NOMO-1 treated with dmso at 0.1 percent for 144 hours (cell line): ENCODE results near the gene C2orf49.

Source experiments
- DNase-seq: peaks from one replicate; lab custom pipeline; 2025; ENCODE audit not compliant: unreplicated experiment; lab: John Stamatoyannopoulos, UW

C2orf49 gene

GRCh38 chr2:105381101-105381668, 43.8 kb downstream of the C2orf49 start:
- DNase-seq: no peak

GRCh38 chr2:105382177-105382576, 44.8 kb downstream of the C2orf49 start:
- DNase-seq: no peak

DNA sequence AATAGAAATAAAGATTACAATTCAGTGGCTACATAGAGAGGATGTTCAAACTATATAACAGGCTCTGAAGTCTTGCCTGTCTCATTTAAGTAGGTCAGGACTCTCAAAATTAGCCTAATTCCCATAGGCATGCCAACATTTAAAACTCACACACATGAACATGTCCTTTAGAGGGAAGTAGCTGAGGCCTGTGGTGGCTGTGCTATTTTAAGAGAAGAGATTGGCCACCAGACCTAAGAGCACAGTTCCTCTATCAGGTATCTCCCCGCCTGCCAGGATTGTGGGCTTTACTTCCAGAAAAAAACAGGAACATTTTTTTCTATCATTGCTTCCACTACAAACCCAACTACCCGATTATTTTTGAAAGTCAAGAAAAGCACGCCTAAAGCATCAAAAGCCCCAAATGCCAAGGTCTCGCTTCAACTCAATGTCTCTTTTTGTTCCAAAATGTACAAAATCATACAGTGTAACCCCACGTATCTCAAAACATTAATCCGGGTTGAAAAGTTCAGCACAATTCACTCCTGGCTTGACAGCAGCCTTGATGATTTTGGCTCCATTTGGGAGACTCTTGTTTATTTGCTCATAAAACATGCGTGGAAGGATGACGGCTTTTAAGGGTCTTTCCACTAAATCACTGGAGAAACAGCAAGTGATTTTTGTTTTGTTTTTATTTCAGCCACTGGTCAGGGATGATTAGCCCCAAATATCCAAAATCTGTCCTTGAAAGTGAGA, 46.3 kb downstream of the C2orf49 start:
- DNase-seq: peak; percentile 35

DNA sequence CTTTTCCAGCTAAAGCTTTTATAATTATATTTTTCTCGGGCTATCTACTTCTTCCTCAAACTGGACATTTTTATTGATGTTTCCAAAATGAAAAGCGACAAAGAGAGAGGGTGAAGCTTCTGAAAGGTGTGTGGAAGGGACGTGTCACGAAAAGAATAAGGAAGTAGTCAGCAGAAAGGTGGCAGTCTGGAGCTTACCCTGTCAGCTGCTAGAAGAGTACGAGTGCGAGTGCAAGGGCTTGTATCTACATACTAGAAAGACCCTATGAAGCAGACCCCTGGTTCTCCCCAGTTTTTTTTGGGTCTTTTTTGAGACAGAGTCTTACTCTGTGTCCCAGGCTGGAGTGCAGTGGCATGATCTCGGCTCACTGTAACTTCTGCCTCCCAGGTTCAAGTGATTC, 46.9 kb downstream of the C2orf49 start:
- no peak for DNase-seq

DNA sequence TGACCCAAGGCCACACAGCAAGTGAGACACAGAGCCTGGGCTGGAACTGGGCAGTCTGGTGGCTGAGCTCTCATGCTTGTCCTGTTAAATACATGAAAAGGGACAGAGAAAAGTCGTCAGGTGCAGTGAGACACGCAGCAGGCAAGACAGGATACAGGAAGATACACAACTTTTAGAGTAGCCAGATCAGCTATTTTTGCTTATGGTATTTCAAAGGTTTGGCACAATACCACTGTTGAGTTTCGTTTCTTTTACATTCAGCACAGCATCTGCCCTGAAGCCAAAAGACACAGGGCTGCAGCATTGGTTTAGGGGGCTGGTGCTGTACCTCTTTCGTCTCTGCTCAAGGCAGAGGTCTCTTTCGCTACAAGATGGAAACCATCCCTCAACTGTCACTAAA, 47.5 kb downstream of the C2orf49 start:
- no peak for DNase-seq

GRCh38 chr2:105385731-105386540, 48.6 kb downstream of the C2orf49 start:
- no peak for DNase-seq

DNA sequence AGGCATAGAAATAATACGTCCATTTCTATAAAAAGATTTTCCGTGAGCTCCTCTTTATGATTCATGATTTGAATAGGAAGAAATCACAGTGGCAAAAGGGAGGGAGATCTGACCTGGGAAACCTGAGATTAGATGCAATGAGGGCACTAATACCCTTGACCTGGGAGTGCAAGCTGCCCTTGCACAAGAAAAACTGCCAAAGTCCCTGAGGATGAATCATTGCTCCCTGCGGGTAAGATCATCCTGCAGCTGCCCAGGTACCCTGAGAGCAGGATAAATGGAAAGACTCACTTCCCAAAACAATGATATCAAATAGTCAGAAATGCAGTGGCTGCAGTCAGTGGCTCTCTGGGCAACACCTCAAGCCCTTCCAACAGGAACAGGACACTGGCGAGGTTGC, 49.9 kb downstream of the C2orf49 start:
- DNase-seq: no peak

DNA sequence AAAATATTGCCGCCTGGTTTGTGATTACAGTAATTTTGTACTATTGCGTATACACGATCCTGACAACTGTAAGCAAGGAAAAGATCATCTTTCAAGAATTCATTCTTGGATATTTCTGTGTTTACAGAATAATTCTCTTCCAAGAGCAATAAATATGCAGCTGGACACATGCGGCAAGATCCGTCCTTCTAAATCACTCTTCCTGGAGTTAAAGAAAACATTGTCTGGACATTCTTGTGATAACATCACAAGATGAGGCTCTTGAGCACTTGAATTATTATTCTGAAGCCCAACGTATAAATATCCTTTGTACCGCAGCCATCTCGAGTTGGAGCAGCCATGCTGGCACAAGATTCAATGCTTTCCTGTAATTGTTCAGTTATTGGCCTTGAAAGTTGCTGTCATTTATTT, 51.6 kb downstream of the C2orf49 start:
- no peak for DNase-seq

DNA sequence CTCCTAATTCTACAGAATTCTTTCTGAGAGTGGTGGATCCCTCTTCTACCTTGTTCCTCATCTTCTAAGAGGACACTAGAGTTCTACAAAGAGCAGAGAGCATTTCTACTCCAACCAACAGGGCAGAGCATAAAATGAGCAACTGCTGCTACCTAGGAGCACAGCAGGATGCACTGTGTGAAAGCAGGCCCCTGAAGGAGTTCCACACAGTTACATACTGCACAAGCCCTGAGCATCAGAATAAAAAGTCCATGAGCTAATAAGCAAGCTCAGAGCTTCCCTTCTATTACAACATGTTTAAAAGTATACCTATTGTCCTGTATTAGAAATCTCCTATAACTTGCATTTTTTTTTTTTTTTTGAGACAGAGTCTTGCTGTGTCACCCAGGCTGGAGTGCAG, 53.1 kb downstream of the C2orf49 start:
- DNase-seq: no peak

- no peak for DNase-seq
These were observed 53.8 kb downstream of the C2orf49 start for GRCh38 chr2:105391058-105391627.

GRCh38 chr2:105391763-105392662, 54.7 kb downstream of the C2orf49 start:
- no peak for DNase-seq

DNA sequence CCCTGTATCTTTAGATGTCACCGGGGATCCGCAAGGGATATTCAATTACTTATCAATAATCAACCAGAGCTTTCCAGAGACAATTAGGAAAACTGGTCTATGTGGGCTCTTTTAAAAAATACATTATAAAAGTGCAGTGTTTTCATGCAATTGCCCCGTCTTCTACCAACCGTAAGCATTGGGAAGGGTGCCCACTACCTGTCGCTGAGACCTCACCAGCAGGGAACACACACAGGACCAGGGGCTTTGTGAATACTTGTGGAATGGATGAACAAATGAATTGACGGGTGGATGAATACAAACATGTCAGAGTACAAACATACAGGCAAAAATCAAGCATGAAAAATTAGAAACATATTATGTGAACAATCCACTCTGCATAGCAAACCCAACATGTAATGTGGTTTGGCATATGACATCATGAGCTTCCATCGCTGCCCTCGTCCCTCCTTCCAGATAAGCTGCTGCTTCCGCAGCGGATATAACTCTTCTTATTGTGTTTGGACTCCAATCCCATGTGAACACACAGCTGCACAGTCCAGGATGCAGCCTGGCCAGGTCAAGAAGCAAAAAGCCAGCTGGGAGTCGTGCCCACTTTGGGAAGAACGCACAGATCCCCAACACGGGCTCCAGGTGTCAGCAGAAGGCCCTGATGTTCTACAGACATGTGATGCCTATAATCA, 56.2 kb downstream of the C2orf49 start:
- no peak for DNase-seq

- DNase-seq: no peak
These were observed 57.7 kb downstream of the C2orf49 start for GRCh38 chr2:105394951-105395611.

GRCh38 chr2:105395691-105396090, 58.4 kb downstream of the C2orf49 start:
- no peak for DNase-seq

DNA sequence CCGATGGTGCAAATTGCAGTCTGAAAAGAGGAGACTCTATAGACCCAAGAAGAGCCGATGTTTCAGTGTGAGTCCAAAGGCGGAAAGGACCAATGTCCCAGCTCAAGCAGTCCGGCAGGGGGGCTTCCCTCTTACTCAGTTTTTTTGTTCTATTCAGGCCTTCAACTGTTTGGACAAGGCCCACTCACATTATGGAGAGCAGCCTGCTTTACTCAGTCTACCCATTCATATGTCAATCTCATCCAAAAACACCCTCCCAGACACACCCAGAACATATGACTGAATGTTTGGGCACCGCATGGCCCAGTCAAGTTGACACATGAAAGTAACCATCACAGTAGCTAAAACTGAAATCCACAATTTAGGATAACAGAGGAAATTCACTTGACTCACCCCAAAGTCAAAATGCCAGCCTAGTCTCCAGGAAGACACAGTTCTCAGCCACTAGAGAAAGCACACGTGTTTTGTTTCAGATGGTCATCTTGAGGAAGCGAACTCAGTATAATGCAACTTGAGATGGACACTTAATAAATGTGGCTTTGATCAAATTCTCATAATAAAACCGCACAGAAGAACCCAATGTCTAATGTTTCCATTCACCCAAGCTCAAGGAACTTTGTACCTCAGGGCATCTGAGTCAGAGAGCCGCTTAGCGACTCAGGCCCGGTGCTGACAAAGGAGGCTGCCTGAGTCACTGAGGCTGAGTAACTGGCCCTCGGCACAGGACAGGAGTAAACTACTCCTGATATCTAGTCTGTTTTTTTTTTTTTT, 59.1 kb downstream of the C2orf49 start:
- DNase-seq: no peak

DNA sequence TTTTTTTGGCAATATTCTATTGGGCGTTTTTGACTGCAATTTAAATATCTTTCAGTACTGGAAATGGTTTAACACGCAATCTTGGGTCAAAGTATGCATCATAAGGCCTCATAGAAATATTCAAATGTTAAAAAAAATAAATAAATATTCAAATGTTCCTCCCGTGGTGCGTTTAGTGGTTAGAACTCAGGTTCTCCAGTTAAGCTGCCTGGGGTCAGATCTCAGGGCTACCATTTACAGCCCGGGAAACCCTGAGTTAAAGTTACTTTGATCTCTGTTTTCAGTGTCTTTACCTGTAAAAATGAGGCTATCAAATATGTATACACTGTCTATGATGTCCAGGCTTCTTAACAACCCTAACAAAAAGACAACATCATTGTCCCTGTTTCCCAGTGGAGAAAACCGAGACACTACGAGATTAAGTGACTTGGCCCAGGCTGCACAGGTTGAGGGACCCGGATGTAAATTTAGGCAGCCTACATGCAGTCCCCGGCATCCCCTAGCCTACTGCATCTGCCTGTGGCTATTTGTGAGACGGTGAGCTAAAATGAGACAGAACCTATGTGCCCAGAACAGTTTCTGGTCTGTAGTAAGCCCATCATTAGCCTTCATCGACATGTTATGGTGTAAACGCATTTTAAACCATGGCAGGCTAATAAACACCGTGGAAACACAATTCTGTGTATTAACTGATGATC, 59.8 kb downstream of the C2orf49 start:
- DNase-seq: no peak

DNA sequence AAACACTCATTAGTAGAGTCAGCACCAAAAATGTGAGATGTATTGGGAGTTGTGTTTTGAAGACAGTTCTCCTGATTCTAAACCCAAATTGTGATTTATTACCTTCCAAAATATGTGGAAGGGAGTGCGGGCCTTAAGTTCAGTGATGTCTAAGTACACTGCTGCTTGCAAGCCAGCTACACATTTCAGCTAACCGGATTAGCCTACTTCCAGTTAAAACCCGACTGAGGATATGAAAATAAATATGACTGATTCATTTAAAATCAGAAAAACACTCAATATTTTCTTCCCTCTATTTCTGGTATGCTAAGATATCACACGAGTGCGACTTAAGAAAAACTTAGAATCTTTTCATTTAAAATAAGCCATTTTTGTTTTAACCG, 60.6 kb downstream of the C2orf49 start:
- DNase-seq: no peak
